GM21786 (cell line): ENCODE measurements around the gene INPP1.
"Not testable (repeated sequence)": the region's sequence is repeated elsewhere in the genome, so short reads cannot be mapped to it uniquely, and the experiment has no call there.

Source experiments
- ATAC-seq: cut with Tn5 transposase; IDR thresholded peaks from one replicate; pipeline ENCODE4 v1.9.1; 2021; ENCODE audit not compliant: unreplicated experiment

INPP1 gene

GRCh38 chr2:190333395-190333794 is 10.0 kb upstream of the INPP1 start:
- no peak for ATAC-seq

GRCh38 chr2:190333928-190334327 is 9.5 kb upstream of the INPP1 start:
- no peak for ATAC-seq

GRCh38 chr2:190334479-190335224 is 8.7 kb upstream of the INPP1 start:
- ATAC-seq = no peak

GRCh38 chr2:190335225-190335559 is 8.2 kb upstream of the INPP1 start:
- no peak for ATAC-seq

- not testable (repeated sequence) for ATAC-seq
Observed at GRCh38 chr2:190335584-190335983, 7.8 kb upstream of the INPP1 start.

GRCh38 chr2:190336420-190336819 is 7.0 kb upstream of the INPP1 start:
- ATAC-seq = no peak

- no peak for ATAC-seq
Observed at GRCh38 chr2:190338453-190338852, 4.9 kb upstream of the INPP1 start.

- no peak for ATAC-seq
Observed at GRCh38 chr2:190339394-190339793, 4.0 kb upstream of the INPP1 start.

GRCh38 chr2:190340369-190340768 is 3.0 kb upstream of the INPP1 start:
- no peak for ATAC-seq

GRCh38 chr2:190342611-190343010 is 778 bp upstream of the INPP1 start:
- no peak for ATAC-seq

- ATAC-seq = peak; percentile 38
Observed at GRCh38 chr2:190343089-190343535, 277 bp upstream of the INPP1 start.

- ATAC-seq = peak; percentile 79
Observed at GRCh38 chr2:190344276-190344827, 963 bp downstream of the INPP1 start.

GRCh38 chr2:190350371-190350770 is 7.0 kb downstream of the INPP1 start:
- ATAC-seq = no peak

- ATAC-seq = no peak
Observed at GRCh38 chr2:190351955-190352354, 8.6 kb downstream of the INPP1 start.

- no peak for ATAC-seq
Observed at GRCh38 chr2:190352668-190353536, 9.5 kb downstream of the INPP1 start.

- no peak for ATAC-seq
Observed at GRCh38 chr2:190353537-190353899, 10.1 kb downstream of the INPP1 start.

GRCh38 chr2:190354003-190354690 is 10.8 kb downstream of the INPP1 start:
- ATAC-seq = no peak

GRCh38 chr2:190355968-190356644 is 12.7 kb downstream of the INPP1 start:
- ATAC-seq = no peak

GRCh38 chr2:190357600-190357999 is 14.2 kb downstream of the INPP1 start:
- no peak for ATAC-seq

GRCh38 chr2:190358655-190359448 is 15.5 kb downstream of the INPP1 start:
- ATAC-seq = peak; percentile 40
